Right renal cortex interstitium (tissue), 3 donors: ENCODE results near the gene ENAH. TPM values are rescaled to one million over a fixed set of nuclear protein-coding genes. Genes with fewer than 3 reads are reported as not detected.

Experiments used
- DNase-seq, 3 donors: peaks; one replicate each; pipeline ENCODE4 v3.0.0-alpha.2; 2013; ENCODE audit warnings: low read depth in 3 of 3, low spot score in 2 of 3
- polyA plus RNA-seq, 3 donors: library from polyadenylated mRNA; unstranded; fragments of 120-200 nt; gene quantifications; one replicate each; pipeline ENCODE4 v1.2.1, GENCODE V29; 2013; ENCODE audit not compliant: insufficient read length in 3 of 3

Gene ENAH
- polyA plus RNA-seq, 3 donors: 113 to 128 (median 116) TPM

GRCh38 chr1:225573216-225573615 is 79.7 kb downstream of the ENAH start:
- DNase-seq: no peak

- no peak for DNase-seq
Observed at GRCh38 chr1:225572422-225572821, 80.5 kb downstream of the ENAH start.

GRCh38 chr1:225567789-225568188 is 85.1 kb downstream of the ENAH start:
- DNase-seq: no peak

- no peak for DNase-seq
Observed at GRCh38 chr1:225565847-225566246, 87.1 kb downstream of the ENAH start.

- DNase-seq: no peak
Observed at GRCh38 chr1:225561675-225562074, 91.2 kb downstream of the ENAH start.

- DNase-seq: no peak
Observed at GRCh38 chr1:225559902-225560301, 93.0 kb downstream of the ENAH start.

GRCh38 chr1:225559326-225559725 is 93.6 kb downstream of the ENAH start:
- DNase-seq: no peak

GRCh38 chr1:225556694-225557093 is 96.2 kb downstream of the ENAH start:
- DNase-seq: no peak

GRCh38 chr1:225555821-225556220 is 97.1 kb downstream of the ENAH start:
- DNase-seq: no peak

GRCh38 chr1:225554216-225554812 is 98.6 kb downstream of the ENAH start:
- no peak for DNase-seq

GRCh38 chr1:225549821-225550220 is 103.1 kb downstream of the ENAH start:
- DNase-seq: no peak

GRCh38 chr1:225548140-225548857 is 104.6 kb downstream of the ENAH start:
- no peak for DNase-seq

GRCh38 chr1:225545649-225546048 is 107.3 kb downstream of the ENAH start:
- no peak for DNase-seq

GRCh38 chr1:225544924-225545323 is 108.0 kb downstream of the ENAH start:
- no peak for DNase-seq

GRCh38 chr1:225544263-225544662 is 108.7 kb downstream of the ENAH start:
- DNase-seq: no peak

- no peak for DNase-seq
Observed at GRCh38 chr1:225543350-225543749, 109.6 kb downstream of the ENAH start.

- DNase-seq: no peak
Observed at GRCh38 chr1:225541383-225541782, 111.5 kb downstream of the ENAH start.

- no peak for DNase-seq
Observed at GRCh38 chr1:225539575-225539974, 113.3 kb downstream of the ENAH start.

- DNase-seq: no peak
Observed at GRCh38 chr1:225539069-225539468, 113.9 kb downstream of the ENAH start.

- DNase-seq: no peak
Observed at GRCh38 chr1:225537554-225538251, 115.2 kb downstream of the ENAH start.

- DNase-seq: no peak
Observed at GRCh38 chr1:225535280-225535679, 117.6 kb downstream of the ENAH start.

- DNase-seq: no peak
Observed at GRCh38 chr1:225534772-225535171, 118.2 kb downstream of the ENAH start.
